ENCODE measurements around the gene BAZ2B.
A peak's percentile ranks its signal among the peaks of the same experiment; 100 is the strongest.

The BAZ2B gene

DNA sequence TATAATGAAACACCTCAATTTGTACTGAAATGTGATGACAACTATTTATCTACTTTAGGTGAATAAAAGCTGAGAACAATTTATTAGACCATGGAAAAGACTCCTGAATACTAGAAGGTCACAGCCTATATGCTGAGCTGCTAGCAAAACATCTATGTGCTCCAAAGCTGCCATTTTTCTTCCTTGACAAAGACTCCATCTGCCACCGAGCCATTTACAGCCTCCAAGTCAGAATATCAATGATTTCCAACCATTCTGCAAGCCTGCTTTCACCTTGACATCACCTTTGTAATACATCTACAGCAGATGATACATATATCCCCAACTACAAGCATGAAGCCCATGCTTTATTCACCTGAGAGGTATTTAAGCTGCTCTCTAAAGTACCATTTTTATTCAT lies 84.9 kb downstream of the BAZ2B start:
- Histone ChIP-seq H3K9me3 (ENCODE audit: control insufficient read depth, insufficient read depth, low read length) (no peaks in the 10 kb centered on the region), H3K4me3 (ENCODE audit: low read depth, low read length) (no peak overlapping the region)

DNA sequence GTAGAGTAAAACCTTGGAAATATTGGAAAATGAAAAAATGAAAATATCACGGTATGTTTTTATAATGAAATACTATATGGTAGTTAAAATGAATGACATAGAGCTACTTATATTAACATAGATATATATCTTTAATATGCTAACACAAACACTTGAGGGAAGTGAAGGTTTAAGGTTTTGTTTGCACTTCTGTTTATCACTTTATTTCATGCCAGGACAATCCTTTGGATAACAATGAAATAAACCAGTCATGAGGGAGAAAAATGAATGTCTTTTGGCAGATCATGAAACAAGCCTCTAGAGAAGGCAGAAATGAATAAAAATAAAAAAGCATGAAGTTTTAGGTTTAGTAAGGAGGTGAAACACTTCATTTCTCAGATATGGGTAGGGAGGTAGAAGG lies 89.9 kb downstream of the BAZ2B start:
- Histone ChIP-seq H3K27me3 (ENCODE audit: control insufficient read depth, insufficient read depth, low read length) (no peaks in the 10 kb centered on the region), H3K4me1 (ENCODE audit: control insufficient read depth, insufficient read depth, low read length) (peaks cover 13% of the 10 kb centered on the region), H3K9ac (ENCODE audit: low read depth, low read length) (no peak overlapping the region), H3K36me3 (ENCODE audit: control insufficient read depth, insufficient read depth, low read length) (no peaks in the 10 kb centered on the region), H3K4me3 (ENCODE audit: low read depth, low read length) (no peak overlapping the region), H3K27ac (ENCODE audit: low read depth, low read length) (no peak overlapping the region), H3K9me3 (ENCODE audit: control insufficient read depth, insufficient read depth, low read length) (no peaks in the 10 kb centered on the region)

More for the DNA sequence above, 84.9 kb downstream of the BAZ2B start:
- Histone ChIP-seq H3K9ac (ENCODE audit: low read depth, low read length) (no peak overlapping the region), H3K36me3 (ENCODE audit: control insufficient read depth, insufficient read depth, low read length) (no peaks in the 10 kb centered on the region), H3K27me3 (ENCODE audit: control insufficient read depth, insufficient read depth, low read length) (no peaks in the 10 kb centered on the region), H3K27ac (ENCODE audit: low read depth, low read length) (no peak overlapping the region), H3K4me1 (ENCODE audit: control insufficient read depth, insufficient read depth, low read length) (no peaks in the 10 kb centered on the region)

DNA sequence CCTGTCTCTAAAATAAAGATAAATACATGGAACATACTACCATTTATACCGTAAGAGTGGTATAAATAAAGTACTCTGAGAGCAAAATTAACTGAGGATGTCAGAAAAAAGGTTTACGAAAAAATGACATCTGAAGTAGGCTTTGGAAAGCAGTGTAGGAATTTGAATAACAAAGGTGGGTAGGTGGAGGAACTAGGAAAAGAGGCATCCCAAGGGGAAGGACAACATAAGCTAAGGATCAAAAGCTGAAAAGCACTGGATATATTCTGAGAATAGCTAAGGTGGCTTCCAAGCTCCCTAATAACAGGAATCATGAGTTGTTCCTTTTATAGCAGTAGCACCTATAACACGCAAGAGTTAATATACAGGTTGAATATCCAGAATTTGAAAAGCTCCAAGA lies 91.3 kb downstream of the BAZ2B start:
- Histone ChIP-seq H3K27ac (ENCODE audit: low read depth, low read length) (no peak overlapping the region), H3K4me1 (ENCODE audit: control insufficient read depth, insufficient read depth, low read length) (peaks cover 13% of the 10 kb centered on the region), H3K9me3 (ENCODE audit: control insufficient read depth, insufficient read depth, low read length) (no peaks in the 10 kb centered on the region), H3K27me3 (ENCODE audit: control insufficient read depth, insufficient read depth, low read length) (no peaks in the 10 kb centered on the region), H3K9ac (ENCODE audit: low read depth, low read length) (no peak overlapping the region), H3K36me3 (ENCODE audit: control insufficient read depth, insufficient read depth, low read length) (no peaks in the 10 kb centered on the region), H3K4me3 (ENCODE audit: low read depth, low read length) (no peak overlapping the region)

DNA sequence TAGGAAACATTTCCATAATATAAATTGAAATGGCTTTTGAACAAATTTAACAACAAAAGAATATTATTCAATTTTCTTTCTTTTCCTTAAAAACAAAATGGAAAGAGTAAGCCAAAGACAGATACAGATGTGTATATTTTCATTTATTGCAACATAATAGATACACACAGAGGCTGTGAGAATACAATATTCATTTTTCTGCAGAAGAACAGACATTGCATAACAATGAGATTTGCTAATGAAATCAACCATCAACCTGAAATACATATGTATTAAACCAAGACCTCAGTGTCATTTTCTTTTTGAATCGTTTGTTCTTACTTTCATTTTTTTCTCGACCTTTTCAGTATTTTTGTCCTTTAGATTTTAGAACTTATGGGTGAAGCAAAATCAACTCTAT lies 95.1 kb downstream of the BAZ2B start:
- Histone ChIP-seq H3K9me3 (ENCODE audit: control insufficient read depth, insufficient read depth, low read length) (no peaks in the 10 kb centered on the region), H3K4me1 (ENCODE audit: control insufficient read depth, insufficient read depth, low read length) (peaks cover 25% of the 10 kb centered on the region), H3K4me3 (ENCODE audit: low read depth, low read length) (no peak overlapping the region), H3K27ac (ENCODE audit: low read depth, low read length) (no peak overlapping the region), H3K9ac (ENCODE audit: low read depth, low read length) (no peak overlapping the region), H3K36me3 (ENCODE audit: control insufficient read depth, insufficient read depth, low read length) (no peaks in the 10 kb centered on the region), H3K27me3 (ENCODE audit: control insufficient read depth, insufficient read depth, low read length) (no peaks in the 10 kb centered on the region)

DNA sequence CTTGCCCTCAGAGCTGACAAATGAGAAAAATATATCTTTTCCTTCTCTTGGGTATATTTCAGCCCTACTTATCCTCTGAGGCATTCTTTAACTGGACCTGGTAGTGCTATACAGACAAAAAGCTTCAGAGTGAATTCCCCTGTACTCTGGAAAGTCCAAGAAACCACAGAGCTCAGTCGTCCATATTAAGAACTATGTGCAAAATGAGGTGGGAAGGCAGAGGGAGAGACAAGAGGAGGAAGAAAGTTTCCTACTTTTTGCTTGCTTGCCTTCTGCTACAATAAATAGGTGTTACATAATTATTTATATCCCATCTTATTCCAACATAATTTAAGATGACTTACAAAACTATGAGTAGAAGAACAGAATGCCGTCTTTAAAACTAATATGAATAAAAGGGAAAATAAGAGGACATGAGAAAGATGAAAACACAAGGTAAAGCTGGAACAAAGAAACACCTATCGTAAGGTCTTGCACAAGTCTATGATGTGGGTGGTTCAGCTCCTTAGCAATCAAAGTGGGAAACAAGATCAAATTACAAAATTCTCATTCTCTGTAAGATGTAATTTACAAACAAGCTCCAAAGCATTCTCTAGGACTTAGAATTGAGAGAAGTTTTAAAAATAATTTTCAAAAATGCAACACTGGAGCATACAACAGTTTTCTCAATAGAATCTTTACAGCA lies 97.9 kb downstream of the BAZ2B start:
- Histone ChIP-seq H3K4me3 (ENCODE audit: low read depth, low read length) (no peak overlapping the region), H3K9ac (ENCODE audit: low read depth, low read length) (no peak overlapping the region), H3K4me1 (ENCODE audit: control insufficient read depth, insufficient read depth, low read length) (peaks cover 16% of the 10 kb centered on the region), H3K36me3 (ENCODE audit: control insufficient read depth, insufficient read depth, low read length) (no peaks in the 10 kb centered on the region), H3K9me3 (ENCODE audit: control insufficient read depth, insufficient read depth, low read length) (no peaks in the 10 kb centered on the region), H3K27ac (ENCODE audit: low read depth, low read length) (peak overlapping the region; percentile 33), H3K27me3 (ENCODE audit: control insufficient read depth, insufficient read depth, low read length) (no peaks in the 10 kb centered on the region)

DNA sequence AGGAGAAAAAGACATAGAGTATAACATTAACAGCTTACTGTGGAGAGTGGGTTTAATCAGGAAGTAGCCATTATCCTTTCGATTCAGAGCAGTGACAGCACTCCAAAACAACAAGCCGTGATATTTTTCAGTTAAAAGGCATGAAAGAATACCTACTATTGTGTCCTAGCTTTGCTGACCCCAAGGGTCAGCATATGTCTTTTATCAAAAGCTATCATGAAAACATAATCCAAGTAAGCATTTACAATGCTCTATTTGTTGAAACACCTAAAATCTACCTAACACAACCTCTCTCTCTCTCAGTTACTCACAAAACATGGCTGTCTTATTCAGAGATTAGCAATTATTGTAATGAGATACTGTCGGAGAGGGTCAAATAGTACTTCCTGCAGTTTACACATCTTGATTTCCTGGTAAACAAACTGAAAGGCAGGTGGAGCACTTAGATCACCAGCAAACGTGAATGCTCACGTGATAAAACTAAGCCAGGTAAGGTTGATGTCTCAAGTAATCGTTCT lies 100.0 kb downstream of the BAZ2B start:
- Histone ChIP-seq H3K4me1 (ENCODE audit: control insufficient read depth, insufficient read depth, low read length) (peaks cover 16% of the 10 kb centered on the region), H3K27me3 (ENCODE audit: control insufficient read depth, insufficient read depth, low read length) (no peaks in the 10 kb centered on the region), H3K9ac (ENCODE audit: low read depth, low read length) (peak overlapping the region; percentile 27; the same call in 1 of the 2 replicates), H3K9me3 (ENCODE audit: control insufficient read depth, insufficient read depth, low read length) (no peaks in the 10 kb centered on the region), H3K4me3 (ENCODE audit: low read depth, low read length) (peak overlapping the region; percentile 33), H3K36me3 (ENCODE audit: control insufficient read depth, insufficient read depth, low read length) (no peaks in the 10 kb centered on the region), H3K27ac (ENCODE audit: low read depth, low read length) (peak overlapping the region; percentile 90)

DNA sequence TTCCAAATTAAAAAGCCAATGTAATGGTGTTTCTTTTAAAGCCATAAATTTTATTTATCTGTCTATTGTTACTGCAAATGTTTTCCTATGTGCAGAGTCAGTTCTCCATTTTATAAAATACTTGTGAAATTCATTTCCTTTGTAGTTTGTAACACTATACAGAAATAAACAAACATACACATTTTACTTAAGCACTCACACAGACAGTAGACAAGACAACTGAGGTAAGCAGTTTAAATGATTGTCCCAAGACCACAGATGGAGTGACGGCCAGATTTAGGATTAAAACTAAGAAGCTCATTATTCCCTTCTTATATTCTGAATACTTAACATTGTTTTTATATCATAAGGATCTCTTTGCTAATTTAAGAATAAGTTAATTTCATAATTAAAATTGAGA lies 100.9 kb downstream of the BAZ2B start:
- H3K27ac ChIP-seq (ENCODE audit: low read depth, low read length): no peak overlapping the region
- H3K4me1 ChIP-seq (ENCODE audit: control insufficient read depth, insufficient read depth, low read length): peaks cover 16% of the 10 kb centered on the region
- no peak overlapping the region for H3K4me3 ChIP-seq (ENCODE audit: low read depth, low read length)
- no peak overlapping the region for H3K9ac ChIP-seq (ENCODE audit: low read depth, low read length)
- H3K9me3 ChIP-seq (ENCODE audit: control insufficient read depth, insufficient read depth, low read length): no peaks in the 10 kb centered on the region
- H3K36me3 ChIP-seq (ENCODE audit: control insufficient read depth, insufficient read depth, low read length): no peaks in the 10 kb centered on the region
- H3K27me3 ChIP-seq (ENCODE audit: control insufficient read depth, insufficient read depth, low read length): no peaks in the 10 kb centered on the region

DNA sequence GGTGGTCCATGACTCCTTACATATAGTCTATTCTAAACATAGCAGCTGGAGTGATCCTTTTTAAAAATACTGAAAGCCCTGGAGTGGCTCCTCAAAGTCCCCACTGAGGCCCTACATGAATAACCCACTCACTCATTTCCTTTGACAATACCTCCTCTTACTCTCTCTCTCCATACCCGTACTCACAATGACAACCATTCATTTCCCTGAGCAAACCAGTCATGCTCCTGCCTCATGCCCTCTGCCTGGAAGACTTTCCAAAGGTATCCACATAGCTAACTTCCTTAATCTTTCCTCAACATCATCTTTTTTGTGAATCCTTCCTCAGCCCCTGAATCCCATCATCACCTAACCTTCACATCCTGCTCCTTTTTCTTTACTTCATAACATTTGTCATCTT lies 102.6 kb downstream of the BAZ2B start:
- Histone ChIP-seq H3K4me1 (ENCODE audit: control insufficient read depth, insufficient read depth, low read length) (peaks cover 16% of the 10 kb centered on the region), H3K9me3 (ENCODE audit: control insufficient read depth, insufficient read depth, low read length) (no peaks in the 10 kb centered on the region), H3K27me3 (ENCODE audit: control insufficient read depth, insufficient read depth, low read length) (no peaks in the 10 kb centered on the region), H3K27ac (ENCODE audit: low read depth, low read length) (no peak overlapping the region), H3K36me3 (ENCODE audit: control insufficient read depth, insufficient read depth, low read length) (no peaks in the 10 kb centered on the region), H3K9ac (ENCODE audit: low read depth, low read length) (no peak overlapping the region), H3K4me3 (ENCODE audit: low read depth, low read length) (no peak overlapping the region)

DNA sequence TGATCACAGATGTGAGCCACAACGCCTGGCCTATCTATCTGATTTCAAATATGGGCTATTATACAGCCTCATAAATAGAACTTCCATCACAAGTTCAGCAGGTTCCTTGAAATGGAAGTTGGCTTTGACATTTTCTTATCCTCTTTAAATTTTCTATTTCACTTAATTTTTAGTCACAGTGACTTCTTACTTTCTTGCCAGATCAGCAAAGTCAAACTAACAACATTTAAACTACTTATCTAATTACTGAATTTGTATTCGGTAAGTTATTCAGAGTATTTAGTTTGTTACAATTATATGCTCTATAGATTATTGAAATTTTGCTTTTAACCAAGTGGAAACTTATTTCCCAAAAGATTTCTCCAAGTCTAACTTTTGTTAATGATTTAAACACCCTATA lies 108.2 kb downstream of the BAZ2B start:
- no peak overlapping the region for H3K27ac ChIP-seq (ENCODE audit: low read depth, low read length)
- no peaks in the 10 kb centered on the region for H3K27me3 ChIP-seq (ENCODE audit: control insufficient read depth, insufficient read depth, low read length)
- H3K4me3 ChIP-seq (ENCODE audit: low read depth, low read length): no peak overlapping the region
- no peak overlapping the region for H3K9ac ChIP-seq (ENCODE audit: low read depth, low read length)
- no peaks in the 10 kb centered on the region for H3K36me3 ChIP-seq (ENCODE audit: control insufficient read depth, insufficient read depth, low read length)
- no peaks in the 10 kb centered on the region for H3K4me1 ChIP-seq (ENCODE audit: control insufficient read depth, insufficient read depth, low read length)
- no peaks in the 10 kb centered on the region for H3K9me3 ChIP-seq (ENCODE audit: control insufficient read depth, insufficient read depth, low read length)

- H3K4me1 ChIP-seq (ENCODE audit: control insufficient read depth, insufficient read depth, low read length): no peaks in the 10 kb centered on the region
- no peak overlapping the region for H3K4me3 ChIP-seq (ENCODE audit: low read depth, low read length)
- no peak overlapping the region for H3K9ac ChIP-seq (ENCODE audit: low read depth, low read length)
- no peak overlapping the region for H3K27ac ChIP-seq (ENCODE audit: low read depth, low read length)
- H3K9me3 ChIP-seq (ENCODE audit: control insufficient read depth, insufficient read depth, low read length): no peaks in the 10 kb centered on the region
- H3K27me3 ChIP-seq (ENCODE audit: control insufficient read depth, insufficient read depth, low read length): no peaks in the 10 kb centered on the region
- no peaks in the 10 kb centered on the region for H3K36me3 ChIP-seq (ENCODE audit: control insufficient read depth, insufficient read depth, low read length)
These were observed 109.4 kb downstream of the BAZ2B start for GRCh38 chr2:159506764-159507440.

DNA sequence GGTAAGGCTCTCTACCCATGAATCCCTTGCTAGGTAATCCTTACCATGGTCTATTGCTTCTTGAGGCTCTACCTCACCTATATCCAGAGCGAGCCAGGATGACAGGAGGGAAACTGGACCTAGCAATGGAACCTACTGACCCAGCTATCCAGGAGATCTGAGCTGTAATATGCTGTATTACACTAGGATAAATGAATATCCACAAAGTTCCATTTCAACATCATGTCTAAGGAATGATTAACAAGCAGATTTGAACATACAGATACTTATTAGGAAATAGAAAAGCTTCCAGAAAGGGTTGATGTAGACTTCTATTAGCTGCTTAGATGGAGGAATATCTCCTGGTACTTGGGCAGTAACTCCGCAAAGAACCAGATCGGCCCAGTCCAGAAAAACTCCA lies 110.1 kb downstream of the BAZ2B start:
- H3K9ac ChIP-seq (ENCODE audit: low read depth, low read length): no peak overlapping the region
- H3K27me3 ChIP-seq (ENCODE audit: control insufficient read depth, insufficient read depth, low read length): no peaks in the 10 kb centered on the region
- no peaks in the 10 kb centered on the region for H3K9me3 ChIP-seq (ENCODE audit: control insufficient read depth, insufficient read depth, low read length)
- no peak overlapping the region for H3K4me3 ChIP-seq (ENCODE audit: low read depth, low read length)
- H3K4me1 ChIP-seq (ENCODE audit: control insufficient read depth, insufficient read depth, low read length): no peaks in the 10 kb centered on the region
- no peaks in the 10 kb centered on the region for H3K36me3 ChIP-seq (ENCODE audit: control insufficient read depth, insufficient read depth, low read length)
- H3K27ac ChIP-seq (ENCODE audit: low read depth, low read length): no peak overlapping the region
